ENCODE measurements around the gene PWWP2B. TPM values are rescaled to one million over a fixed set of nuclear protein-coding genes. Genes with fewer than 3 reads are reported as not detected.
A peak's percentile ranks its signal among the peaks of the same experiment; 100 is the strongest.

The PWWP2B gene
- total RNA-seq, 1 experiment from 2014 or later, result 12.2 TPM

DNA sequence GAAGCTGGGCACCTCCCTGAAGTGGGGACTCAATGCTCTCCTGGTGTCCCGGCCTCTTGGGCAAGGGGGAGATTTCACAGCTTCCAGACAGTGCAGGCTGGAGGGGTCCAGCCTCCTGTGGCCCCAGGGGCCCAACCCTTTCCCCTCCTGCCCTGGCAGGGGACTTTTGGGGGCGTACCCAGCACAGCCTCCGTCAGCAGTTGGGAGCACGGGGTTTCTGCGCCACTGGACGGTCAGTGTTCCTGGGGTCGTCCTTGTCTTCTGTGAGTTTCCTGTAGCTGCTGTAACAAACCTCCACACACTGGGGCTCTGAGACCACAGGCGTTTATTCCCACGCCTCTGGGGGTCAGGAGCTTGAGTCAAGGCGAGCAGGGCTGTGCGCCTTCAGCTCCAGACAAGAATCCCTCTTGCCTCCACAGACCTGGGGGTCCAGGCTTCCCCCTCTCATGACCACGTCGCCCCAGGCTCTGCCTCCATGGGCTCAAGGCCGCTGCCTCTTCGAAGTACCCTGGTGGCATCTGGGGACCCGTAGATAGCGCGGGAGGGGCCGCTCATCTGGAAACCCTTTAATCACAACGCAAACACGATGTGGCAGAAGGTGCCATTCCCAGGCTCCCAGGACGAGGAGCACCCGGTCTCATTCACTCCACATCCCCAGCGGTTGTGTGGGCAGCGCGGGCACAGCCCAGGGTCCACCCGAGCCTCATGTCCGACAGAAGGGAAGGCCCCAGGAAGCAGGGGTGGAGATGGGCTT, 14.0 kb downstream of the PWWP2B start:
- no peak for DNase-seq (ENCODE audit: low spot score)
- Mint-ChIP-seq H3K4me3 (no peak overlapping the region), H3K36me3 (peaks cover 7% of the 10 kb centered on the region; the same call in 1 of the 2 replicates), H3K27ac (no peak overlapping the region), H3K27me3 (ENCODE audit: low read depth) (no peaks in the 10 kb centered on the region), H3K9me3 (no peaks in the 10 kb centered on the region), H3K4me1 (peaks cover 51% of the 10 kb centered on the region)
- no peak for ATAC-seq
- ChIA-PET POLR2A (interaction anchor here (0.6 to 1.4 kb wide), 2 partner anchors 13 to 85 kb away, joined by 5 to 6 read pairs; no protein-coding TSS in a partner anchor), CTCF (interaction anchor here (0.8 to 2.0 kb wide), 3 partner anchors 8 to 16 kb away, joined by 3 to 8 read pairs (median 3); no protein-coding TSS in a partner anchor)
- TF ChIP-seq CBFB (CRISPR knock-in tag; IDR thresholded peaks at IDR 0.05; ENCODE audit: low read depth) (no peak), MYBL2 (CRISPR knock-in tag; IDR thresholded peaks at IDR 0.05) (no peak), OVOL2 (CRISPR knock-in tag; IDR thresholded peaks at IDR 0.05; ENCODE audit: borderline replicate concordance) (no peak), SP1 (CRISPR knock-in tag; conservative IDR thresholded peaks at IDR 0.05) (no peak), PRRX2 (CRISPR knock-in tag; IDR thresholded peaks at IDR 0.05) (no peak), JAZF1 (CRISPR knock-in tag; IDR thresholded peaks at IDR 0.05) (no peak), FOXK1 (CRISPR knock-in tag; IDR thresholded peaks at IDR 0.05) (no peak), PRDM15 (CRISPR knock-in tag; IDR thresholded peaks at IDR 0.05) (no peak), GTF2I (CRISPR knock-in tag; conservative IDR thresholded peaks at IDR 0.05) (no peak), GRHL2 (CRISPR knock-in tag; IDR thresholded peaks at IDR 0.05; ENCODE audit: insufficient replicate concordance, severe bottlenecking) (no peak)
- TF ChIP-seq, protein P1, sequence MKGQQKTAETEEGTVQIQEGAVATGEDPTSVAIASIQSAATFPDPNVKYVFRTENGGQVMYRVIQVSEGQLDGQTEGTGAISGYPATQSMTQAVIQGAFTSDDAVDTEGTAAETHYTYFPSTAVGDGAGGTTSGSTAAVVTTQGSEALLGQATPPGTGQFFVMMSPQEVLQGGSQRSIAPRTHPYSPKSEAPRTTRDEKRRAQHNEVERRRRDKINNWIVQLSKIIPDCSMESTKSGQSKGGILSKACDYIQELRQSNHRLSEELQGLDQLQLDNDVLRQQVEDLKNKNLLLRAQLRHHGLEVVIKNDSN (CRISPR knock-in tag; IDR thresholded peaks at IDR 0.05), result no peak

- peaks cover 6% of the 10 kb centered on the region; the same call in 1 of the 2 replicates for H3K36me3 Mint-ChIP-seq
- DNase-seq (ENCODE audit: low spot score) (no peak), ATAC-seq (no peak)
- POLR2A ChIA-PET, result no interaction called here
- H3K4me1 Mint-ChIP-seq, result peaks cover 50% of the 10 kb centered on the region
- peak overlapping the region; percentile 95 for H3K27ac Mint-ChIP-seq
- H3K27me3 Mint-ChIP-seq (ENCODE audit: low read depth), result no peaks in the 10 kb centered on the region
- no peaks in the 10 kb centered on the region for H3K9me3 Mint-ChIP-seq
- no peak overlapping the region for H3K4me3 Mint-ChIP-seq
- CTCF ChIA-PET, result interaction anchor here (1.1 kb wide), 1 partner anchor 12 kb away, joined by 3 read pairs; no protein-coding TSS in a partner anchor
- 0 out of 2 replicates have a peak, but pooled peaks have one; percentile 26 for TF ChIP-seq MYBL2 (CRISPR knock-in tag; IDR thresholded peaks at IDR 0.05)
- no peak for TF ChIP-seq NR3C1 (CRISPR knock-in tag; conservative IDR thresholded peaks at IDR 0.05; ENCODE audit: low read depth)
Measured at GRCh38 chr10:132411561-132412253, 14.7 kb downstream of the PWWP2B start.

GRCh38 chr10:132412316-132413192, 15.6 kb downstream of the PWWP2B start:
- CTCF ChIA-PET, result interaction anchor here (1.2 to 1.9 kb wide), 3 partner anchors 7 to 52 kb away, joined by 3 to 9 read pairs (median 4); no protein-coding TSS in a partner anchor

More at GRCh38 chr10:132412316-132413192, 15.6 kb downstream of the PWWP2B start:
- Mint-ChIP-seq H3K27me3 (ENCODE audit: low read depth) (no peaks in the 10 kb centered on the region), H3K27ac (peak overlapping the region; percentile 78; the same call in 1 of the 2 replicates), H3K36me3 (peaks cover 6% of the 10 kb centered on the region; the same call in 1 of the 2 replicates), H3K4me3 (no peak overlapping the region), H3K9me3 (no peaks in the 10 kb centered on the region), H3K4me1 (peaks cover 44% of the 10 kb centered on the region)
- TF ChIP-seq PRDM15 (CRISPR knock-in tag; IDR thresholded peaks at IDR 0.05) (peak; percentile 72), ZBTB43 (CRISPR knock-in tag; IDR thresholded peaks at IDR 0.05) (no peak)
- POLR2A ChIA-PET, result no interaction called here
- no peak for ATAC-seq
- DNase-seq (ENCODE audit: low spot score), result no peak

All from WTC11 (cell line).